Measurements from ENCODE around the gene DOP1B. TPM values are rescaled to one million over a fixed set of nuclear protein-coding genes. Genes with fewer than 3 reads are reported as not detected.

DOP1B gene
- total and polyA plus RNA-seq, 10 of the 15 experiments (the other 5 are each of a cell fraction or from before 2014, with no cell fraction given): 1.2 to 12.2 (median 4.3) TPM

DNA sequence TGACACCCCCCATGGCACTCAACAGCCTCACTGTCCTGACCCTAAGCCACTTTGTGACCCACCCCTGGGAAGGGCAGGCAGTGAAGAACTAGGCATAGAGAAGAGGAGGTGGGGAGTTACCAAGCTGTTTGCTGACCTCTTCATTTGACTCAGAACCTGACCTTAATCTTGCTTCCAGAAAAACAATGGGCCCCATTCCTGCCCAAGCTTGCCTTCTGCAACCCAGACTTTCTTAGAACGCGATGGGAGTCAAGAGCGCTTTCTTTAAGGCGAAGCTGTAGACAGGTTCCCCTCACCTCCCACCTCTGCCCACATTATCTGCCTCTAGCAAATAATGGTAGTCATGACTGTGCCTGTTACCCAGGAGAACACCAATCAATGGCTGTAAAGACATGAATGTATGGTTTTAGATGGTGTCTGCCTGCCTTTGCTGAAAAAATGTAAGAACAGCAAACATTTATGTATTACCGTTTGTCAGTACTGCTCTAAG, 30.0 kb upstream of the DOP1B start:
- ChIA-PET CTCF (interaction anchor here (0.6 to 2.0 kb wide), 12 partner anchors 9 to 803 kb away, joined by 3 to 4 read pairs (median 4); no protein-coding TSS in a partner anchor), POLR2A (interaction anchor here (0.5 kb wide), 1 partner anchor 193 kb away, joined by 4 read pairs; the partner anchor contains the start of gene MORC3), SMC1A (ENCODE audit: uncharacterized antibody, unreplicated experiment) (no interaction called here), RAD21 (ENCODE audit: unreplicated experiment) (no interaction called here)
- no peaks in the 10 kb centered on the region for H3K9me3 ChIP-seq (replicated peaks; ENCODE audit: control insufficient read depth, insufficient read depth, low read length)
- H3K4me2 ChIP-seq (ENCODE audit: control insufficient read depth, insufficient read depth): no peak overlapping the region
- H4K20me1 ChIP-seq (ENCODE audit: control insufficient read depth, insufficient read depth): no peaks in the 10 kb centered on the region
- no peak overlapping the region for H3K27ac ChIP-seq (ENCODE audit: control insufficient read depth, insufficient read depth)
- no peaks in the 10 kb centered on the region for H3K36me3 ChIP-seq (ENCODE audit: control insufficient read depth in 2 of 2, insufficient read depth in 2 of 2, low read length in 1 of 2)
- H3K9ac ChIP-seq (ENCODE audit: control insufficient read depth, insufficient read depth, low read length): no peak overlapping the region
- no TSS peak for BruUV-seq (replicated peaks)
- H3K27me3 ChIP-seq (replicated peaks in 1 of 2; ENCODE audit: control insufficient read depth in 2 of 2, insufficient read depth in 2 of 2, low read length in 1 of 2): no peaks in the 10 kb centered on the region
- H3K4me1 ChIP-seq (ENCODE audit: control insufficient read depth, insufficient read depth, low read length): peaks cover 5% of the 10 kb centered on the region; the same call in 1 of the 2 replicates
- 94% methylated on average over 5 of the region's 5 CpGs for WGBS (ENCODE audit: insufficient coverage, insufficient replicate concordance, low lambda C conversion rate, missing lambda C conversion rate)
- H2AFZ ChIP-seq (ENCODE audit: control insufficient read depth, low read depth, low read length): no peak overlapping the region
- DNase-seq (ENCODE audit: low read depth, low spot score): no peak
- intact Hi-C loops (cut with micrococcal nuclease; ENCODE audit: unreplicated experiment) (no loop called here), in situ Hi-C loops (cut with MboI) (no loop called here)
- peak; percentile 24; the same call in 1 of the 2 replicates for TF ChIP-seq JUNB (IDR thresholded peaks at IDR 0.05)
- TF ChIP-seq CHD4 (IDR thresholded peaks at IDR 0.05): no peak
- no peak for TF ChIP-seq MXI1 (IDR thresholded peaks at IDR 0.05; ENCODE audit: low read depth, low read length)
- FAIRE-seq: no peak
- no peaks in the 10 kb centered on the region for H3K79me2 ChIP-seq (ENCODE audit: control insufficient read depth, insufficient read depth, low read length)
- no peak overlapping the region for H3K4me3 ChIP-seq
- ATAC-seq: no peak

DNA sequence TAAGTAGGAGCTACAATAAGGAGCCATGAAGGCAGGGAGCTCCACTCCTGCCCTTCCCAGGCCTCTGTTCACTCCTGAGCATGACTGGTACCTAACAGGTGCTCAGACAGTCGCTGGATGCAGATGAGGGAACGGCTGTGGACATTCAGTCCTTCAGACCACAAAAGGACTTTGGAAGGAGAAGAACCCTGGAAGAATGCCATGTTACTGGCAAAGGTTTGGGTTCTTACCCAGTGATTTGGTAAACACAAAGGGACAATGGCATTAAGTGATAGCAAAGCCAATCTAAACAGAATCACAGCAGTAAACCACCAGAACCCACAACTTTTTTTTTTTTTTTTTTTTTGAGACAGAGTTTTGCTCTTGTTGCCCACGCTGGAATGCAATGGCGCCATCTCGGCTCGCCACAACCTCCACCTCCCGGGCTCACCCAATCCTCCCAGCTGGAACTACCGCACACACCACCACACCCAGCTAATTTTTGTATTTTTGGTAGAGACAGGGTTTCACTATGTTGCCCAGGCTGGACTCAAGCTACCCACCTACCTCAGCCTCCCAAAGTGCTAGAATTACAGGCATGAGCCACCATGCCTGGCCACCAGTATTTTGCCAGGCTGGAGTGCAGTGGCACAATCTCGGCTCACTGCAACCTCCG, 29.2 kb upstream of the DOP1B start:
- intact Hi-C loops (cut with micrococcal nuclease; ENCODE audit: unreplicated experiment): no loop called here
- in situ Hi-C loops (cut with MboI): no loop called here
- Histone ChIP-seq H2AFZ (ENCODE audit: control insufficient read depth, low read depth, low read length) (no peak overlapping the region), H3K9me3 (replicated peaks; ENCODE audit: control insufficient read depth, insufficient read depth, low read length) (no peaks in the 10 kb centered on the region), H3K9ac (ENCODE audit: control insufficient read depth, insufficient read depth, low read length) (no peak overlapping the region), H4K20me1 (ENCODE audit: control insufficient read depth, insufficient read depth) (no peaks in the 10 kb centered on the region), H3K4me3 (no peak overlapping the region), H3K4me1 (ENCODE audit: control insufficient read depth, insufficient read depth, low read length) (peaks cover 5% of the 10 kb centered on the region; the same call in 1 of the 2 replicates), H3K79me2 (ENCODE audit: control insufficient read depth, insufficient read depth, low read length) (no peaks in the 10 kb centered on the region), H3K27ac (ENCODE audit: control insufficient read depth, insufficient read depth) (no peak overlapping the region), H3K27me3 (replicated peaks in 1 of 2; ENCODE audit: control insufficient read depth in 2 of 2, insufficient read depth in 2 of 2, low read length in 1 of 2) (no peaks in the 10 kb centered on the region), H3K36me3 (ENCODE audit: control insufficient read depth in 2 of 2, insufficient read depth in 2 of 2, low read length in 1 of 2) (no peaks in the 10 kb centered on the region), H3K4me2 (ENCODE audit: control insufficient read depth, insufficient read depth) (no peak overlapping the region)
- WGBS (ENCODE audit: insufficient coverage, insufficient replicate concordance, low lambda C conversion rate, missing lambda C conversion rate): 76% methylated on average over 10 of the region's 10 CpGs
- ChIA-PET SMC1A (ENCODE audit: uncharacterized antibody, unreplicated experiment) (no interaction called here), CTCF (interaction anchor here (0.6 to 1.5 kb wide), 7 partner anchors 10 to 802 kb away, joined by 3 to 4 read pairs (median 3); no protein-coding TSS in a partner anchor), POLR2A (no interaction called here), RAD21 (ENCODE audit: unreplicated experiment) (no interaction called here)
- TF ChIP-seq SMARCA5 (IDR thresholded peaks at IDR 0.05) (no peak), IKZF2 (IDR thresholded peaks at IDR 0.05) (no peak), NR2C2 (IDR thresholded peaks at IDR 0.05; ENCODE audit: borderline replicate concordance, control insufficient read depth, insufficient read length, low read depth) (no peak)
- TF ChIP-seq, protein P1, sequence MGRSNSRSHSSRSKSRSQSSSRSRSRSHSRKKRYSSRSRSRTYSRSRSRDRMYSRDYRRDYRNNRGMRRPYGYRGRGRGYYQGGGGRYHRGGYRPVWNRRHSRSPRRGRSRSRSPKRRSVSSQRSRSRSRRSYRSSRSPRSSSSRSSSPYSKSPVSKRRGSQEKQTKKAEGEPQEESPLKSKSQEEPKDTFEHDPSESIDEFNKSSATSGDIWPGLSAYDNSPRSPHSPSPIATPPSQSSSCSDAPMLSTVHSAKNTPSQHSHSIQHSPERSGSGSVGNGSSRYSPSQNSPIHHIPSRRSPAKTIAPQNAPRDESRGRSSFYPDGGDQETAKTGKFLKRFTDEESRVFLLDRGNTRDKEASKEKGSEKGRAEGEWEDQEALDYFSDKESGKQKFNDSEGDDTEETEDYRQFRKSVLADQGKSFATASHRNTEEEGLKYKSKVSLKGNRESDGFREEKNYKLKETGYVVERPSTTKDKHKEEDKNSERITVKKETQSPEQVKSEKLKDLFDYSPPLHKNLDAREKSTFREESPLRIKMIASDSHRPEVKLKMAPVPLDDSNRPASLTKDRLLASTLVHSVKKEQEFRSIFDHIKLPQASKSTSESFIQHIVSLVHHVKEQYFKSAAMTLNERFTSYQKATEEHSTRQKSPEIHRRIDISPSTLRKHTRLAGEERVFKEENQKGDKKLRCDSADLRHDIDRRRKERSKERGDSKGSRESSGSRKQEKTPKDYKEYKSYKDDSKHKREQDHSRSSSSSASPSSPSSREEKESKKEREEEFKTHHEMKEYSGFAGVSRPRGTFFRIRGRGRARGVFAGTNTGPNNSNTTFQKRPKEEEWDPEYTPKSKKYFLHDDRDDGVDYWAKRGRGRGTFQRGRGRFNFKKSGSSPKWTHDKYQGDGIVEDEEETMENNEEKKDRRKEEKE (IDR thresholded peaks at IDR 0.05): no peak
- TF ChIP-seq, protein P2, sequence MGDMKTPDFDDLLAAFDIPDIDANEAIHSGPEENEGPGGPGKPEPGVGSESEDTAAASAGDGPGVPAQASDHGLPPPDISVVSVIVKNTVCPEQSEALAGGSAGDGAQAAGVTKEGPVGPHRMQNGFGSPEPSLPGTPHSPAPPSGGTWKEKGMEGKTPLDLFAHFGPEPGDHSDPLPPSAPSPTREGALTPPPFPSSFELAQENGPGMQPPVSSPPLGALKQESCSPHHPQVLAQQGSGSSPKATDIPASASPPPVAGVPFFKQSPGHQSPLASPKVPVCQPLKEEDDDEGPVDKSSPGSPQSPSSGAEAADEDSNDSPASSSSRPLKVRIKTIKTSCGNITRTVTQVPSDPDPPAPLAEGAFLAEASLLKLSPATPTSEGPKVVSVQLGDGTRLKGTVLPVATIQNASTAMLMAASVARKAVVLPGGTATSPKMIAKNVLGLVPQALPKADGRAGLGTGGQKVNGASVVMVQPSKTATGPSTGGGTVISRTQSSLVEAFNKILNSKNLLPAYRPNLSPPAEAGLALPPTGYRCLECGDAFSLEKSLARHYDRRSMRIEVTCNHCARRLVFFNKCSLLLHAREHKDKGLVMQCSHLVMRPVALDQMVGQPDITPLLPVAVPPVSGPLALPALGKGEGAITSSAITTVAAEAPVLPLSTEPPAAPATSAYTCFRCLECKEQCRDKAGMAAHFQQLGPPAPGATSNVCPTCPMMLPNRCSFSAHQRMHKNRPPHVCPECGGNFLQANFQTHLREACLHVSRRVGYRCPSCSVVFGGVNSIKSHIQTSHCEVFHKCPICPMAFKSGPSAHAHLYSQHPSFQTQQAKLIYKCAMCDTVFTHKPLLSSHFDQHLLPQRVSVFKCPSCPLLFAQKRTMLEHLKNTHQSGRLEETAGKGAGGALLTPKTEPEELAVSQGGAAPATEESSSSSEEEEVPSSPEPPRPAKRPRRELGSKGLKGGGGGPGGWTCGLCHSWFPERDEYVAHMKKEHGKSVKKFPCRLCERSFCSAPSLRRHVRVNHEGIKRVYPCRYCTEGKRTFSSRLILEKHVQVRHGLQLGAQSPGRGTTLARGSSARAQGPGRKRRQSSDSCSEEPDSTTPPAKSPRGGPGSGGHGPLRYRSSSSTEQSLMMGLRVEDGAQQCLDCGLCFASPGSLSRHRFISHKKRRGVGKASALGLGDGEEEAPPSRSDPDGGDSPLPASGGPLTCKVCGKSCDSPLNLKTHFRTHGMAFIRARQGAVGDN (IDR thresholded peaks at IDR 0.05): no peak
- ATAC-seq (no peak), FAIRE-seq (no peak), DNase-seq (ENCODE audit: low read depth, low spot score) (no peak)
- BruUV-seq (replicated peaks): no TSS peak
